Mesenchymal stem cell (in vitro differentiated cells and primary cell): ENCODE results near the gene TFPT.
A peak's percentile ranks its signal among the peaks of the same experiment; 100 is the strongest.

ENCODE experiments used
- DNase-seq: peaks from one replicate; pipeline ENCODE4 v3.0.0-alpha.2; 2013
- H2AFZ ChIP-seq: one replicate; pipeline ENCODE4 v1.6.1; 2013; ENCODE audit warnings: low read depth, mild to moderate bottlenecking, control low read depth, inconsistent platforms, low read length, moderate library complexity
- H2AK5ac ChIP-seq: 2 replicates; pipeline ENCODE4 v1.6.1; 2013; ENCODE audit warnings: low read length, moderate library complexity, mild to moderate bottlenecking, inconsistent platforms; ENCODE audit not compliant: severe bottlenecking
- H2BK120ac ChIP-seq: one replicate; pipeline ENCODE4 v1.6.1; 2013; ENCODE audit warnings: low read depth, mild to moderate bottlenecking, inconsistent platforms, low read length, moderate library complexity
- H2BK12ac ChIP-seq, 2 experiments: one replicate each; pipeline ENCODE4 v1.6.1; 2013; ENCODE audit warnings: inconsistent platforms in 2 of 2, low read length in 2 of 2, mild to moderate bottlenecking in 2 of 2, moderate library complexity in 2 of 2, control low read depth in 1 of 2
- H2BK15ac ChIP-seq: one replicate; pipeline ENCODE4 v1.6.1; 2013; ENCODE audit warnings: mild to moderate bottlenecking, low read depth, inconsistent platforms; ENCODE audit not compliant: poor library complexity, severe bottlenecking
- H2BK5ac ChIP-seq: 2 replicates; pipeline ENCODE4 v1.6.1; 2013; ENCODE audit warnings: low read depth, mild to moderate bottlenecking, low read length, control low read depth, inconsistent platforms; ENCODE audit not compliant: poor library complexity, severe bottlenecking
- H3K14ac ChIP-seq, 2 experiments: one replicate each; pipeline ENCODE4 v1.6.1; 2013; ENCODE audit warnings: inconsistent platforms in 2 of 2, low read length in 2 of 2, control low read depth in 1 of 2, mild to moderate bottlenecking in 1 of 2, moderate library complexity in 1 of 2
- H3K18ac ChIP-seq, 2 experiments: one replicate each; pipeline ENCODE4 v1.6.1; 2013; ENCODE audit warnings: inconsistent platforms in 2 of 2, low read length in 2 of 2, control low read depth in 1 of 2, low read depth in 1 of 2, mild to moderate bottlenecking in 1 of 2
- H3K23ac ChIP-seq, 2 experiments: one replicate each; pipeline ENCODE4 v1.6.1; 2013; ENCODE audit warnings: inconsistent platforms in 2 of 2, low read length in 2 of 2, mild to moderate bottlenecking in 2 of 2, moderate library complexity in 2 of 2, control low read depth in 1 of 2
- H3K27ac ChIP-seq: 2 replicates; pipeline ENCODE4 v1.5.1; 2013; ENCODE audit warnings: mild to moderate bottlenecking, moderate library complexity, low read length, control low read depth, inconsistent platforms; ENCODE audit not compliant: poor library complexity, severe bottlenecking
- H3K27me3 ChIP-seq, 2 experiments: 2 replicates each; pipeline versions ENCODE4 v1.6.1 to v1.7.0; 2013; ENCODE audit warnings: low read length in 2 of 2, mild to moderate bottlenecking in 2 of 2, moderate library complexity in 2 of 2, control low read depth in 1 of 2, inconsistent platforms in 1 of 2; ENCODE audit not compliant: control insufficient read depth in 1 of 2, insufficient read depth in 1 of 2
- H3K36me3 ChIP-seq, 2 experiments: 2 replicates each; pipeline versions ENCODE4 v1.6.1 to v1.7.0; 2013; ENCODE audit warnings: low read length in 2 of 2, control low read depth in 1 of 2, inconsistent platforms in 1 of 2, low read depth in 1 of 2, mild to moderate bottlenecking in 1 of 2; ENCODE audit not compliant: insufficient read depth in 2 of 2, control insufficient read depth in 1 of 2
- H3K4ac ChIP-seq, 2 experiments: one replicate each; pipeline ENCODE4 v1.6.1; 2013; ENCODE audit warnings: inconsistent platforms in 2 of 2, low read length in 2 of 2, mild to moderate bottlenecking in 2 of 2, moderate library complexity in 2 of 2, control low read depth in 1 of 2, low read depth in 1 of 2
- H3K4me1 ChIP-seq: 2 replicates; pipeline ENCODE4 v1.6.1; 2013; ENCODE audit warnings: low read depth, low read length, control low read depth; ENCODE audit not compliant: control insufficient read depth, insufficient read depth
- H3K4me2 ChIP-seq: 2 replicates; pipeline ENCODE4 v1.6.1; 2013; ENCODE audit warnings: low read length, mild to moderate bottlenecking, inconsistent platforms; ENCODE audit not compliant: poor library complexity, severe bottlenecking
- H3K4me3 ChIP-seq, 2 experiments: 2 replicates each; pipeline versions ENCODE4 v1.5.1 to v1.7.0; 2013; ENCODE audit warnings: low read length in 2 of 2, mild to moderate bottlenecking in 2 of 2, control low read depth in 1 of 2, low read depth in 1 of 2; ENCODE audit not compliant: insufficient read depth in 1 of 2
- H3K79me1 ChIP-seq: replicated peaks from 2 replicates; pipeline ENCODE4 v1.6.1; 2013; ENCODE audit warnings: mild to moderate bottlenecking, control low read depth, low read length, inconsistent platforms; ENCODE audit not compliant: poor library complexity, severe bottlenecking
- H3K9ac ChIP-seq: 2 replicates; pipeline ENCODE4 v1.7.0; 2013; ENCODE audit warnings: mild to moderate bottlenecking, low read length, moderate library complexity
- H3K9me3 ChIP-seq: 2 replicates; pipeline ENCODE4 v1.7.0; 2013; ENCODE audit warnings: mild to moderate bottlenecking, low read length; ENCODE audit not compliant: control insufficient read depth
- H4K8ac ChIP-seq: one replicate; pipeline ENCODE4 v1.6.1; 2013; ENCODE audit warnings: inconsistent platforms, mild to moderate bottlenecking, low read length, moderate library complexity
- H4K91ac ChIP-seq: one replicate; pipeline ENCODE4 v1.6.1; 2013; ENCODE audit warnings: mild to moderate bottlenecking, low read length, inconsistent platforms
- WGBS: methylation state at CpG from one replicate; pipeline ENCODE4 v1.1.7; 2013; ENCODE audit warnings: mixed read lengths; 5-methylcytosine and 5-hydroxymethylcytosine counted together

Gene TFPT

GRCh38 chr19:54095136-54095858 is 20.2 kb downstream of the TFPT start:
- Histone ChIP-seq H3K4me2 (peak overlapping the region; percentile 76), H3K4me3 (peak overlapping the region; percentile 43 to 77), H2AFZ (peak overlapping the region; percentile 33), H2BK5ac (no peak overlapping the region), H3K27ac (no peak overlapping the region), H4K8ac (no peak overlapping the region), H3K4ac (no peak overlapping the region), H3K23ac (peak overlapping the region in 1 of 2 experiments; percentile 23), H3K4me1 (peaks cover 6% of the 10 kb centered on the region), H3K9ac (peak overlapping the region; percentile 85), H3K9me3 (peaks cover 4% of the 10 kb centered on the region), H2BK12ac (no peak overlapping the region), H4K91ac (no peak overlapping the region), H3K79me1 (no peaks in the 10 kb centered on the region), H3K14ac (no peak overlapping the region), H2AK5ac (no peak overlapping the region), H2BK120ac (no peak overlapping the region), H2BK15ac (no peak overlapping the region), H3K18ac (no peak overlapping the region), H3K27me3 (peaks cover 0 to 12% of the 10 kb centered on the region in 2 experiments), H3K36me3 (no peaks in the 10 kb centered on the region)
- DNase-seq: no peak
- WGBS: 81% methylated on average over 22 of the region's 22 CpGs

GRCh38 chr19:54094426-54095000 is 20.9 kb downstream of the TFPT start:
- Histone ChIP-seq H2BK12ac (no peak overlapping the region), H3K4me2 (no peak overlapping the region), H3K27ac (no peak overlapping the region), H2BK5ac (no peak overlapping the region), H3K18ac (no peak overlapping the region), H3K9ac (no peak overlapping the region), H3K14ac (no peak overlapping the region), H3K23ac (no peak overlapping the region), H2BK120ac (no peak overlapping the region), H4K8ac (no peak overlapping the region), H3K4ac (no peak overlapping the region), H3K9me3 (peaks cover 4% of the 10 kb centered on the region), H3K36me3 (no peaks in the 10 kb centered on the region), H2AK5ac (no peak overlapping the region), H3K4me3 (no peak overlapping the region), H2AFZ (no peak overlapping the region), H3K27me3 (peaks cover 0 to 12% of the 10 kb centered on the region in 2 experiments), H3K79me1 (no peaks in the 10 kb centered on the region), H4K91ac (no peak overlapping the region), H2BK15ac (no peak overlapping the region), H3K4me1 (peaks cover 6% of the 10 kb centered on the region)
- DNase-seq: no peak
- WGBS: 87% methylated on average over 17 of the region's 17 CpGs

- no peak overlapping the region for H3K14ac ChIP-seq
- no peak overlapping the region for H3K9ac ChIP-seq
- H3K23ac ChIP-seq: no peak overlapping the region
- no peak overlapping the region for H3K18ac ChIP-seq
- no peaks in the 10 kb centered on the region for H3K36me3 ChIP-seq
- no peaks in the 10 kb centered on the region for H3K4me1 ChIP-seq
- H2AFZ ChIP-seq: no peak overlapping the region
- H2AK5ac ChIP-seq: no peak overlapping the region
- WGBS: 76% methylated on average over 3 of the region's 3 CpGs
- no peak overlapping the region for H3K4me2 ChIP-seq
- H4K8ac ChIP-seq: no peak overlapping the region
- peaks cover 14% of the 10 kb centered on the region for H3K9me3 ChIP-seq
- no peak overlapping the region for H3K4me3 ChIP-seq
- no peak overlapping the region for H2BK12ac ChIP-seq
- no peak overlapping the region for H2BK5ac ChIP-seq
- H4K91ac ChIP-seq: no peak overlapping the region
- no peak overlapping the region for H3K4ac ChIP-seq
- no peaks in the 10 kb centered on the region for H3K27me3 ChIP-seq
- no peak overlapping the region for H2BK15ac ChIP-seq
- H3K79me1 ChIP-seq: no peaks in the 10 kb centered on the region
- H2BK120ac ChIP-seq: no peak overlapping the region
- no peak overlapping the region for H3K27ac ChIP-seq
- no peak for DNase-seq
These were observed 31.0 kb downstream of the TFPT start for GRCh38 chr19:54084410-54084809.

DNA sequence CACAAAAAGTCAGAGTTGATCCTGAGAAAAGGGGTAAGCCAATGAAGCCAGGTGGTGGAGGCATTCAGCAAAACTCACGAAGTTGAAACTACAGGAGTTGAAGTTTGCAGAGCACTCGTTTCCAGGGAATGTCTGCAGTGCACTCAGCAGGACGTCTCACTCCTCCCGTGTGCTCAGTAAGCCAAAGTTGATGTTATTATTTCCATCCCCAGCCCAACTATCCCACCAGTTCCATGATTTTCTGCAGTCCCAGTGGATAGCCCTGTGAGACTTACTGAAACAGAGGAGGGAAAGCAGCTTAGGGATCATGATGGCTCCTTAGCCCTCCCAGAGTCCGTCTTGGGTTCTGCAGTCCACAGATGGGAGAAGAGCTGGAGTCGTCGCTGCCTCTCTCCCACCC is 34.4 kb downstream of the TFPT start, which contains the start of gene TARM1:
Gene TARM1, minus strand, starts transcription at position 334 of the 400 bp plus-strand sequence. Its CDS starts 25 bp downstream, at position 309.
- no peak within 1 kb of the TSS for H2AFZ ChIP-seq
- H4K8ac ChIP-seq: no peak within 1 kb of the TSS
- no peaks in the 10 kb centered on the region for H3K4me1 ChIP-seq
- peaks cover 14% of the 10 kb centered on the region for H3K9me3 ChIP-seq
- H3K27ac ChIP-seq: no peak within 1 kb of the TSS
- no peak within 1 kb of the TSS for H2BK5ac ChIP-seq
- peak within 1 kb of the TSS in 1 of 2 experiments; percentile 23 for H3K4me3 ChIP-seq
- 68% methylated on average over 5 of the region's 7 CpGs for WGBS
- H2BK15ac ChIP-seq: no peak within 1 kb of the TSS
- no peak within 1 kb of the TSS for H2BK120ac ChIP-seq
- H4K91ac ChIP-seq: no peak within 1 kb of the TSS
- H3K27me3 ChIP-seq: no peaks in the 10 kb centered on the region
- no peak within 1 kb of the TSS for H2AK5ac ChIP-seq
- no peak within 1 kb of the TSS for H3K18ac ChIP-seq
- H3K23ac ChIP-seq: no peak within 1 kb of the TSS
- H3K36me3 ChIP-seq: no peaks in the 10 kb centered on the region
- no peaks in the 10 kb centered on the region for H3K79me1 ChIP-seq
- H3K9ac ChIP-seq: no peak within 1 kb of the TSS
- H3K4me2 ChIP-seq: no peak within 1 kb of the TSS
- no peak within 1 kb of the TSS for H3K14ac ChIP-seq
- no peak for DNase-seq
- no peak within 1 kb of the TSS for H2BK12ac ChIP-seq
- no peak within 1 kb of the TSS for H3K4ac ChIP-seq
